CD4-positive, alpha-beta T cell treated with Interleukin-1 beta for 1 hour (primary cell): ENCODE measurements around the gene OR52D1.

Source experiments
- DNase-seq, 2 donors: peaks; one replicate each; pipeline ENCODE4 v3.0.0-alpha.2; 2020 to 2022

The OR52D1 gene

GRCh38 chr11:5514841-5515240 is 26.4 kb downstream of the OR52D1 start:
- DNase-seq: no peak

GRCh38 chr11:5516599-5516998 is 28.1 kb downstream of the OR52D1 start, which contains the start of gene UBQLNL:
Gene UBQLNL (minus strand): TSS chr11:5516699. CDS start chr11:5516441, 258 bp downstream.
- no peak for DNase-seq

GRCh38 chr11:5521540-5521939 is 33.1 kb downstream of the OR52D1 start:
- DNase-seq: no peak

- no peak for DNase-seq
Observed at GRCh38 chr11:5522308-5522707, 33.8 kb downstream of the OR52D1 start.

- DNase-seq: no peak
Observed at GRCh38 chr11:5524756-5525155, 36.3 kb downstream of the OR52D1 start.

- DNase-seq: no peak
Observed at GRCh38 chr11:5527716-5528115, 39.2 kb downstream of the OR52D1 start.

GRCh38 chr11:5528495-5528894 is 40.0 kb downstream of the OR52D1 start:
- no peak for DNase-seq

- no peak for DNase-seq
Observed at GRCh38 chr11:5531053-5531831, 42.8 kb downstream of the OR52D1 start.

GRCh38 chr11:5534046-5534445 is 45.6 kb downstream of the OR52D1 start:
- DNase-seq: no peak

GRCh38 chr11:5536482-5536881 is 48.0 kb downstream of the OR52D1 start:
- no peak for DNase-seq
